ENCODE results near the gene SGTB.

GRCh38 chr5:65718576-65719310 is 3.2 kb downstream of the SGTB start:
- TF ChIP-seq CTCF (IDR thresholded peaks at IDR 0.05): no peak
- TF ChIP-seq POLR2A (IDR thresholded peaks at IDR 0.05): no peak
- no peak for TF ChIP-seq EP300 (IDR thresholded peaks at IDR 0.05)

Data from suprapubic skin (tissue), 3 donors.